ENCODE measurements around the gene SPARCL1.

Gene SPARCL1

GRCh38 chr4:87543835-87544461 is 14.8 kb upstream of the SPARCL1 start:
- no peaks in the 10 kb centered on the region for H3K27me3 ChIP-seq (ENCODE audit: insufficient read depth, poor library complexity, severe bottlenecking)
- DNase-seq (ENCODE audit: low read depth in 1 of 2, low spot score in 1 of 2), result no peak
- no peak for TF ChIP-seq SPI1 (IDR thresholded peaks at IDR 0.05; ENCODE audit: borderline replicate concordance, low read depth)
- TF ChIP-seq, protein P1, sequence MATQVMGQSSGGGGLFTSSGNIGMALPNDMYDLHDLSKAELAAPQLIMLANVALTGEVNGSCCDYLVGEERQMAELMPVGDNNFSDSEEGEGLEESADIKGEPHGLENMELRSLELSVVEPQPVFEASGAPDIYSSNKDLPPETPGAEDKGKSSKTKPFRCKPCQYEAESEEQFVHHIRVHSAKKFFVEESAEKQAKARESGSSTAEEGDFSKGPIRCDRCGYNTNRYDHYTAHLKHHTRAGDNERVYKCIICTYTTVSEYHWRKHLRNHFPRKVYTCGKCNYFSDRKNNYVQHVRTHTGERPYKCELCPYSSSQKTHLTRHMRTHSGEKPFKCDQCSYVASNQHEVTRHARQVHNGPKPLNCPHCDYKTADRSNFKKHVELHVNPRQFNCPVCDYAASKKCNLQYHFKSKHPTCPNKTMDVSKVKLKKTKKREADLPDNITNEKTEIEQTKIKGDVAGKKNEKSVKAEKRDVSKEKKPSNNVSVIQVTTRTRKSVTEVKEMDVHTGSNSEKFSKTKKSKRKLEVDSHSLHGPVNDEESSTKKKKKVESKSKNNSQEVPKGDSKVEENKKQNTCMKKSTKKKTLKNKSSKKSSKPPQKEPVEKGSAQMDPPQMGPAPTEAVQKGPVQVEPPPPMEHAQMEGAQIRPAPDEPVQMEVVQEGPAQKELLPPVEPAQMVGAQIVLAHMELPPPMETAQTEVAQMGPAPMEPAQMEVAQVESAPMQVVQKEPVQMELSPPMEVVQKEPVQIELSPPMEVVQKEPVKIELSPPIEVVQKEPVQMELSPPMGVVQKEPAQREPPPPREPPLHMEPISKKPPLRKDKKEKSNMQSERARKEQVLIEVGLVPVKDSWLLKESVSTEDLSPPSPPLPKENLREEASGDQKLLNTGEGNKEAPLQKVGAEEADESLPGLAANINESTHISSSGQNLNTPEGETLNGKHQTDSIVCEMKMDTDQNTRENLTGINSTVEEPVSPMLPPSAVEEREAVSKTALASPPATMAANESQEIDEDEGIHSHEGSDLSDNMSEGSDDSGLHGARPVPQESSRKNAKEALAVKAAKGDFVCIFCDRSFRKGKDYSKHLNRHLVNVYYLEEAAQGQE (IDR thresholded peaks at IDR 0.05; ENCODE audit: insufficient replicate concordance, low read depth), result no peak
- TF ChIP-seq GABPA (IDR thresholded peaks at IDR 0.05; ENCODE audit: low read depth), result no peak
- no peak for TF ChIP-seq POLR2AphosphoS5 (IDR thresholded peaks at IDR 0.05; ENCODE audit: low read depth)
- TF ChIP-seq CTCF (IDR thresholded peaks at IDR 0.05; ENCODE audit: insufficient read depth, low read length), result no peak
- no peak overlapping the region for H3K4me3 ChIP-seq (replicated peaks; ENCODE audit: insufficient read depth, low read length)
- no peak overlapping the region for H3K27ac ChIP-seq (replicated peaks)

- Histone ChIP-seq H3K27ac (replicated peaks) (no peak overlapping the region), H3K4me3 (replicated peaks; ENCODE audit: insufficient read depth, low read length) (no peak overlapping the region), H3K27me3 (ENCODE audit: insufficient read depth, poor library complexity, severe bottlenecking) (no peaks in the 10 kb centered on the region)
- DNase-seq (ENCODE audit: low read depth in 1 of 2, low spot score in 1 of 2), result no peak
- TF ChIP-seq CTCF (IDR thresholded peaks at IDR 0.05; ENCODE audit: insufficient read depth, low read length) (no peak), POLR2AphosphoS5 (IDR thresholded peaks at IDR 0.05; ENCODE audit: low read depth) (no peak), SPI1 (IDR thresholded peaks at IDR 0.05; ENCODE audit: borderline replicate concordance, low read depth) (no peak), GABPA (IDR thresholded peaks at IDR 0.05; ENCODE audit: low read depth) (no peak)
- TF ChIP-seq, protein P1 (IDR thresholded peaks at IDR 0.05; ENCODE audit: insufficient replicate concordance, low read depth), result no peak
These were observed 13.6 kb upstream of the SPARCL1 start for GRCh38 chr4:87542734-87543312.

DNA sequence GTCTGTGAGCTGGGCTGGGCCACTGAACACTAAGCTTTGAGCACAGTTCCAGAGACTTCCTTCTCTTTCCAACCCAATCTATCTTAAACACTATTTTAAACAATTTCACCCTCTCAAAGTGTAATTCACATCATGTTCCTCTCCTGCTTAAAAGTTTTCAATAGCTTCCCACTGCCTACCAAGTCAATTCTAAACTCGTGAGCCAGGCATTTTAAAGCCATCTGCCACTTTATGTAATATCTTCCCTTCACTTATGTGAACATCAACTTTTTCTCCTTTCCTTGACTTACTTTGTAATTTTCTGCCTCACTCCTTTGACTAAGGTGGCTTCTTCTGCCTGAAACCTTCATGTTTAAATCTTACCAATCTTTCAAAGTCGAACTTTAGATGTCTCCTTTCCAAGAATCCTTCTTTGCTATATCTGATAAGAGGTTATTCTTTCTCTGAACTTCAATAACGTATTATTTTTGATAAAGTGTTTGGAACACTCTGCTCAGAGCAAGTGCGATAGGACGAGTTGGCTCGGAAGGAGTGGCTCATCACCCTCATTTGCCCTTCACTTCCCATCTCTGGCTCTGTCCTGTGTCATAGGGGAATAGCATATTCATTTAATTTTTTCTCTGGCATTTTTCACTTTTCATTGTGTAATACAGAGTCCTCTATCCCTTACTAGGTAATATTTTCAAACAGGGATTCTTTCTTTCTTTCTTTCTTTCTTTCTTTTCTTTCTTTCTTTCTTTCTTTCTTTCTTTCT is 13.0 kb upstream of the SPARCL1 start:
- TF ChIP-seq, protein P1 (IDR thresholded peaks at IDR 0.05; ENCODE audit: insufficient replicate concordance, low read depth), result no peak
- TF ChIP-seq CTCF (IDR thresholded peaks at IDR 0.05; ENCODE audit: insufficient read depth, low read length), result no peak
- no peak for TF ChIP-seq SPI1 (IDR thresholded peaks at IDR 0.05; ENCODE audit: borderline replicate concordance, low read depth)
- no peak for TF ChIP-seq POLR2AphosphoS5 (IDR thresholded peaks at IDR 0.05; ENCODE audit: low read depth)
- no peak for TF ChIP-seq GABPA (IDR thresholded peaks at IDR 0.05; ENCODE audit: low read depth)
- Histone ChIP-seq H3K27me3 (ENCODE audit: insufficient read depth, poor library complexity, severe bottlenecking) (no peaks in the 10 kb centered on the region), H3K27ac (replicated peaks) (no peak overlapping the region), H3K4me3 (replicated peaks; ENCODE audit: insufficient read depth, low read length) (no peak overlapping the region)
- DNase-seq (ENCODE audit: low read depth in 1 of 2, low spot score in 1 of 2), result no peak

Measured in HL-60 (cell line).